Epithelial cell of esophagus (primary cell): ENCODE data around the gene CCDC40.
"Not testable (repeated sequence)": the region's sequence is repeated elsewhere in the genome, so short reads cannot be mapped to it uniquely, and the experiment has no call there.

Experiments used
- DNase-seq: peaks from one replicate; pipeline ENCODE4 v3.0.0; 2010; ENCODE audit warnings: low read depth
- H3K4me3 ChIP-seq: 2 replicates; pipeline ENCODE4 v1.5.1; 2011; ENCODE audit warnings: mild to moderate bottlenecking, low read length, control low read depth
- CTCF ChIP-seq: IDR thresholded peaks from 2 replicates; pipeline ENCODE4 v1.5.1; 2011; ENCODE audit warnings: low read depth, mild to moderate bottlenecking, low read length, control low read depth, inconsistent platforms; ENCODE audit not compliant: insufficient read depth; ENCODE audit errors: missing control alignments

CCDC40 gene

DNA sequence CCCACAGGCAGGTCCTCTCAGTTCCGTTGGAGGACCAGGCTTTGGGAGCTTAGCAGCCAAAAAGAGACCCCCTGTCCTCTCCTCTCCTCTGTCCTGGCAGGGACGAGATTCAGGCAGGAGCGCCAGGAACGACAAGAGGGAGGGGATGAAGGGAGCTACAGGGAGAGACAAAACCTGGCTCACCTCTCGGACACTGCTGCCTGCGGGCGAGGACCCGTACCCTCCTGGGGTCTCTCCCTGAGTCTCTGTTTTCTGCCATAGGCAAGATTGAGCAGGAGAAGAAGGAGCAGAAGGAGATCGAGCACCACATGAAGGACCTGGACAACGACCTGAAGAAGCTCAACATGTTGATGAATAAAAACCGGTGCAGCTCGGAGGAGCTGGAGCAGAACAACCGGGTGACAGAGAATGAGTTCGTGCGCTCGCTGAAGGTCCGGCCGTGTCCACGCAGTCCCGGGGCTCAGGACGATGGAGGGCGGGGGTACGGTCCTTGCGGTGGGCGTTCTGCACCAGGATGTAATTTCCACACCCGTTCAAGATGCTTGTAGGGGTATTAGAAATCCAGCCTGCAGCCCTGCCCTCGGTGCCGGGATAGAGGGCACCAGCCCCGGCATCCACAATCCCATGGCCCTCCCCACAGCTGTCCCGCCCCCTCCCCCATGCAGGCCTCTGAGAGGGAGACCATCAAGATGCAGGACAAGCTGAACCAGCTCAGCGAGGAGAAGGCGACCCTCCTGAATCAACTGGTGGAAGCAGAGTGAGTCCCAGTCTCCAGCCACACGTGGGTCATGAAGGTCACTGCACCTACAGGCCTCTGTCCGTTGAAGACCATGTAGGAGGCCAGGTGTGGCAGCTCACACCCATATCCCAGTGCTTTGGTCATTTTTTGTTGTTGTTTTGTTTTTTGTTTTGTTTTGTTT, 51.2 kb downstream of the CCDC40 start:
- no peak for DNase-seq

DNA sequence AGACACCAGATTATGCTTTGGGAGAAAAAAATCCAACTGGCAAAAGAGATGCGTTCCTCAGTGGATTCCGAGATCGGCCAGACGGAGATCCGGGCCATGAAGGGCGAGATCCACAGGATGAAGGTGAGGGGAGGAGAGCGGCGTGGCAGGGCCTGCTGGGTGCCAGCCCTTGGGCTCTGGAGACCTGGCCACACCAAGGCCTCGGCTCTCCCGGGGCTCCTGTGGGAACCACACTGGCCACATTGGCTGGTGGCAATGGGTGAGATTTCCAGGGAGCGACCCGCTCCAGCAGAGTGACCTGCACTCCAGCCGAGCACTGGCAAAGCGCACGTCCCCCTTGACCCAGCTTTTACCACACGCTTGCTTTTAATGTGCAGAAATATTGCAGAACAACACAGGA, 53.3 kb downstream of the CCDC40 start:
- H3K4me3 ChIP-seq, result no peak overlapping the region
- no peak for TF ChIP-seq CTCF
- DNase-seq, result no peak

More for the DNA sequence above, 51.2 kb downstream of the CCDC40 start:
- no peak for TF ChIP-seq CTCF
- no peak overlapping the region for H3K4me3 ChIP-seq

GRCh38 chr17:80090164-80090563, 53.7 kb downstream of the CCDC40 start:
- not testable (repeated sequence) for DNase-seq, H3K4me3 ChIP-seq

GRCh38 chr17:80091376-80091775, 54.9 kb downstream of the CCDC40 start:
- no peak for DNase-seq
- no peak for TF ChIP-seq CTCF

GRCh38 chr17:80092959-80093358, 56.5 kb downstream of the CCDC40 start:
- no peak for TF ChIP-seq CTCF
- H3K4me3 ChIP-seq, result no peak overlapping the region
- DNase-seq, result no peak

More at GRCh38 chr17:80091376-80091775, 54.9 kb downstream of the CCDC40 start:
- no peak overlapping the region for H3K4me3 ChIP-seq

GRCh38 chr17:80095038-80095843, 58.8 kb downstream of the CCDC40 start:
- no peak for TF ChIP-seq CTCF
- H3K4me3 ChIP-seq, result no peak overlapping the region
- no peak for DNase-seq

DNA sequence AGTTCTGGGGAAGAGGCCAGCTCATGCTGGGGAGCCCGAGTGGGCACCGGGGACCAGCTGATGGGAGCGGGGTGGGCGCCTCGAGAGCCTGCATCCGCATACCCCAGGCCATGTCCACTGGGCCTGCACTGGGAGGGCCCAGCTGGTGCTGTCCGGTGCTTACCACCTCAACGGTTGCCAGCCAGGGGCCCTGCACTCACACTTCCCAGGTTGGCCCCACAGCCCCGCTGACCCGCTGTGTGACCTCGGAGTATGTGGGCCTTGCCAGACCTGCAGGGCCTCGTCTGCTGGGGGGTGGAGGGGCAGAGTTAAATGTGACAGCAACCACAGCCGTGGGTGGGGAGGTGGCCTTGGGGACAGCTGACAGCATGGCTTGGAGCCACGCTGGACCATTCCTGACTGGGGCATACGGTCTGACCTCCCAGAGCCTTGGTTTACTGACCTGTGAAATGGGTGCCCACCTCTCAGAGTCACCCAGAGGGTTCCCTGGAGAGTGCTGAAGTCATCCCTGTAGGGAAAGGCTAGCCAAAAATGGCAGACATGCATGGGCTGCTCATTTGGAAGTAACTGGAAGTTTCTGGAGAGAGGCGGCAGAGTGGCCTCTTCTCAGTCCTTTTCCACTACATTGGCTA, 59.5 kb downstream of the CCDC40 start:
- H3K4me3 ChIP-seq, result no peak overlapping the region
- no peak for DNase-seq
- no peak for TF ChIP-seq CTCF
